HFFc6 (cell line): ENCODE results near the gene NLK. TPM values are rescaled to one million over a fixed set of nuclear protein-coding genes. Genes with fewer than 3 reads are reported as not detected.

Source experiments
- DNase-seq: peaks from one replicate; pipeline ENCODE4 v3.0.0-alpha.2; 2018
- H3K27ac Mint-ChIP-seq: 2 replicates; pipeline ENCODE4 v1.8.0; 2020; ENCODE audit warnings: mild to moderate bottlenecking, mixed read lengths
- H3K27me3 Mint-ChIP-seq: 2 replicates; pipeline ENCODE4 v1.8.0; 2021; ENCODE audit warnings: mild to moderate bottlenecking, moderate library complexity, mixed read lengths; ENCODE audit not compliant: insufficient read depth
- H3K36me3 Mint-ChIP-seq: 2 replicates; pipeline ENCODE4 v1.8.0; 2021; ENCODE audit warnings: low read depth, mixed read lengths
- H3K4me1 Mint-ChIP-seq: 2 replicates; pipeline ENCODE4 v1.8.0; 2020; ENCODE audit warnings: low read depth, mixed read lengths
- H3K4me3 Mint-ChIP-seq: 2 replicates; pipeline ENCODE4 v1.8.0; 2020; ENCODE audit warnings: mild to moderate bottlenecking, moderate library complexity, mixed read lengths
- H3K9me3 Mint-ChIP-seq: 2 replicates; pipeline ENCODE4 v1.8.0; 2020; ENCODE audit warnings: mild to moderate bottlenecking, mixed read lengths
- long read RNA-seq: library from polyadenylated mRNA; unstranded; transcript quantifications from one replicate; pipeline ENCODE4 v2.0.0, GENCODE V29; 2019
- total RNA-seq, 6 experiments: library from RNA; stranded (reverse); fragmentation: NEBNext Ultra II Directional; extraction: Animal tissue kit (Norgen Biotek cat#: 25700); gene quantifications; 2 replicates in 1 of 6; 3 replicates in 5 of 6; pipeline ENCODE4 v1.2.3, GENCODE V29; 2021
- TF ChIP-seq, protein P1 (sequence below): fragments of 200-600 bp; sonication (generic); IDR thresholded peaks from 2 replicates; pipeline ENCODE4 v1.5.0; 2021; ENCODE audit warnings: antibody characterized with exemption, mild to moderate bottlenecking

Gene NLK
- total RNA-seq, result 10 to 100 TPM; 18.5 to 25.3 (median 22.1) TPM
- long read RNA-seq, partial matches to known transcripts, result 2 of 7 reads
- long read RNA-seq, other reads (novel, unspliced or antisense), result 4 of 7 reads

DNA sequence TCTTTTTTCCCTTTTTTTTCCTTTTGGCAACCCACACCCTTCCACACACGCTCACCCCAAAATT is at the start of gene NLK:
TSS of gene NLK (plus strand) at position 21 of the 64 bp plus-strand sequence. CDS start 197 bp downstream, outside the sequence.
- TF ChIP-seq, protein P1, sequence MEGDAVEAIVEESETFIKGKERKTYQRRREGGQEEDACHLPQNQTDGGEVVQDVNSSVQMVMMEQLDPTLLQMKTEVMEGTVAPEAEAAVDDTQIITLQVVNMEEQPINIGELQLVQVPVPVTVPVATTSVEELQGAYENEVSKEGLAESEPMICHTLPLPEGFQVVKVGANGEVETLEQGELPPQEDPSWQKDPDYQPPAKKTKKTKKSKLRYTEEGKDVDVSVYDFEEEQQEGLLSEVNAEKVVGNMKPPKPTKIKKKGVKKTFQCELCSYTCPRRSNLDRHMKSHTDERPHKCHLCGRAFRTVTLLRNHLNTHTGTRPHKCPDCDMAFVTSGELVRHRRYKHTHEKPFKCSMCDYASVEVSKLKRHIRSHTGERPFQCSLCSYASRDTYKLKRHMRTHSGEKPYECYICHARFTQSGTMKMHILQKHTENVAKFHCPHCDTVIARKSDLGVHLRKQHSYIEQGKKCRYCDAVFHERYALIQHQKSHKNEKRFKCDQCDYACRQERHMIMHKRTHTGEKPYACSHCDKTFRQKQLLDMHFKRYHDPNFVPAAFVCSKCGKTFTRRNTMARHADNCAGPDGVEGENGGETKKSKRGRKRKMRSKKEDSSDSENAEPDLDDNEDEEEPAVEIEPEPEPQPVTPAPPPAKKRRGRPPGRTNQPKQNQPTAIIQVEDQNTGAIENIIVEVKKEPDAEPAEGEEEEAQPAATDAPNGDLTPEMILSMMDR, result no peak
- Mint-ChIP-seq H3K27ac (peak within 1 kb of the TSS; percentile 83), H3K9me3 (peaks cover 9% of the 10 kb centered on the region; the same call in 1 of the 2 replicates), H3K4me3 (peak within 1 kb of the TSS; percentile 92), H3K27me3 (peaks cover 6% of the 10 kb centered on the region), H3K36me3 (peaks cover 57% of the 10 kb centered on the region), H3K4me1 (peaks cover 81% of the 10 kb centered on the region)
- DNase-seq, result no peak

DNA sequence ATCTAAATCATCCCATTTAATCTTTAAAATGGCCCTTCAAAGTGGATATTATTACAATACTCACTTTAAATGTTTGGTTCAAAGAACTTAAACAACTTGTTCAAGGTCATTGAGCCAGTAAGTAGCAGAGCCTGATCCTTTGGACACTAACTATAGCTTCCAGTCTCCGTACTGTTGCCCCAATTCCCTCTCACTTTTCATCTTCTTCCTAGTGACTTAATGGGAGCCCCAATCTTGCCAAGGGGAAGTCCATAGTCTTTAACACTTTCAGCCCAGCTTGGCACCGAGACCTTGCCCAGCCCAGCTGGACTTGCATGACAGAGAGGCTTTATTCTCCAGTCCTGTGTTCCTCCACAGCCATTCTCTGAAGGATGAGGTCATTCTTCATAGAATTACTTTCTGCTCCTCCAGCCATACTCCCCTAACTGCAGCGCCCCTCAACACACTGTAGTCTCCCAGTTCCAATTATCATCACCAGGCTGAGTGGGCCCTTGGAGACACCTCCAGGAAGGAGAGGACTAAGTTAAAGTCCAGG is 49.2 kb upstream of the NLK start:
- peaks cover 20% of the 10 kb centered on the region for H3K4me1 Mint-ChIP-seq
- no peak overlapping the region for H3K27ac Mint-ChIP-seq

DNA sequence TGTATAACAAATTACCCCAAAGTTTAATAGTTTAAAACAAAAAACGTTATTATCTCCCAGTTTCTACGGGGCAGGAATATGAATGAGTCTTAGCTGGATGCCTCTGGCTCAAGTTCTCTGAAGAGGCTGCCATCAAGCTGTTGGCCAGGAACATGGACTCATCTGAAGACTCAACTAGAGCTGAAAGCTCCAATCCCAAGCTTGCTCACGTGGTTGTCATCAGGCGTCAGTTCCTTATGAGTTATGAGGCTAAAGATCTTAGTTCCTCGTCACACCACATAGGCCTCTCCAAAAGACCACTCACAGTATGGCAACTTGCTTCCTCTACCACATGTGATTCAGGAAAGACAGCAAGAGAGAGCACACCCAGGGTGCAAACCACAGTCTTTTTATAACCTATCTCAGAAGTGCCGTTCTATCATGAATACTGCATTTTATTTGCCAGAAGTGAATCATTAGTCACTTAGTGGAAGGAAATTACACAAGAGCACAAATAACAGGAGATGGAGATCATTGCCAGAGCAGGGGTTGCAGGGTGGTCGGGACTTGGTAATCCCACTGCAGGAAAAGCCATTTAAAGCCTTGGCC is 48.7 kb upstream of the NLK start:
- Mint-ChIP-seq H3K27ac (no peak overlapping the region), H3K4me3 (no peak overlapping the region), H3K4me1 (peaks cover 16% of the 10 kb centered on the region), H3K36me3 (no peaks in the 10 kb centered on the region), H3K27me3 (peaks cover 3% of the 10 kb centered on the region), H3K9me3 (no peaks in the 10 kb centered on the region)
- TF ChIP-seq, protein P1, result no peak
- DNase-seq, result no peak

More for the DNA sequence above, 49.2 kb upstream of the NLK start:
- peaks cover 3% of the 10 kb centered on the region for H3K27me3 Mint-ChIP-seq
- H3K9me3 Mint-ChIP-seq, result no peaks in the 10 kb centered on the region
- H3K36me3 Mint-ChIP-seq, result no peaks in the 10 kb centered on the region
- TF ChIP-seq, protein P1, result no peak
- no peak overlapping the region for H3K4me3 Mint-ChIP-seq
- DNase-seq, result no peak

DNA sequence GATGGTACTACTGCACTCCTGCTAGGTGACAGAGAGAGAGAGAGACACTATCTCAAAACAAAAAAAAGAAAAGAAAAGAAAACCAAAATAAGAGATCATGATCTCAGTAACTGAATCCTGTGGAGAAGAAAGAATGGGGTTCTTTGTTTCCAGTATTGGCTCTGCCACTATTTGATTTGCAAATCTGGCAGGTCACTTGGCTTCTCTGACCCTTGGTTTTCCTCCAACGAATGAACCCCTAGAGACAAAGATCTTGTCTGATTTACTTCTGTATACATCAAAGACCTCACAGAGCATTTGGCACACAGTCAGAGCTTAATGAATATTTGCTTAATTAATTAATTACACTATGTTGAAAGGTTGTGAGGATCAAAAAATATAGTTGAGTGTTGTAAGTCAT is 47.9 kb upstream of the NLK start:
- DNase-seq, result no peak
- no peak overlapping the region for H3K27ac Mint-ChIP-seq
- peaks cover 8% of the 10 kb centered on the region for H3K4me1 Mint-ChIP-seq
- H3K4me3 Mint-ChIP-seq, result no peak overlapping the region
- peaks cover 9% of the 10 kb centered on the region for H3K27me3 Mint-ChIP-seq
- TF ChIP-seq, protein P1, result no peak
- no peaks in the 10 kb centered on the region for H3K36me3 Mint-ChIP-seq
- no peaks in the 10 kb centered on the region for H3K9me3 Mint-ChIP-seq

DNA sequence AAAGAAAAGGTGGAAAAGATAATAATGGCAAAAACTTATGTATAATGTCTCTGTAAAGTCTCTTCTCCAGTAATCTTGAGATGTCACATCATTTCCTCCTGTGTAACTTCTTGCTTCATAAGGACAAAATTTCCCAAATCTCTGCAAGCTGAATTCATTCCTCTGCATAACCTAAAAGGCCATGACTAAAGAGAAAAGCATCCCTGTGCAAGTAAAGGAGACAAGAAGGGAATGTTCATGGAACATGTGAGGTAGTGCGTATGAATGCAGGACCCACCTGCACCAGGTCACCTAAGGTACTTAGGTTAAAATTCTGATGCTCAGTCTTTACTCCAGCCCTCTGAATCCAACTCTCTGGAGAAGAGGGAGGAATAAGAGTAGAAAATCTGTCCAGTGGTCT is 46.9 kb upstream of the NLK start:
- Mint-ChIP-seq H3K9me3 (no peaks in the 10 kb centered on the region), H3K27ac (no peak overlapping the region), H3K4me3 (no peak overlapping the region), H3K36me3 (no peaks in the 10 kb centered on the region), H3K27me3 (peaks cover 11% of the 10 kb centered on the region), H3K4me1 (peaks cover 7% of the 10 kb centered on the region; the same call in 1 of the 2 replicates)
- DNase-seq, result no peak
- TF ChIP-seq, protein P1, result no peak
